HG03064 (cell line): ENCODE measurements around the gene TNIP1.

Experiments used
- ATAC-seq: cut with Tn5 transposase; IDR thresholded peaks from one replicate; pipeline ENCODE4 v1.9.1; 2021; ENCODE audit warnings: low read depth; ENCODE audit not compliant: unreplicated experiment

Gene TNIP1

DNA sequence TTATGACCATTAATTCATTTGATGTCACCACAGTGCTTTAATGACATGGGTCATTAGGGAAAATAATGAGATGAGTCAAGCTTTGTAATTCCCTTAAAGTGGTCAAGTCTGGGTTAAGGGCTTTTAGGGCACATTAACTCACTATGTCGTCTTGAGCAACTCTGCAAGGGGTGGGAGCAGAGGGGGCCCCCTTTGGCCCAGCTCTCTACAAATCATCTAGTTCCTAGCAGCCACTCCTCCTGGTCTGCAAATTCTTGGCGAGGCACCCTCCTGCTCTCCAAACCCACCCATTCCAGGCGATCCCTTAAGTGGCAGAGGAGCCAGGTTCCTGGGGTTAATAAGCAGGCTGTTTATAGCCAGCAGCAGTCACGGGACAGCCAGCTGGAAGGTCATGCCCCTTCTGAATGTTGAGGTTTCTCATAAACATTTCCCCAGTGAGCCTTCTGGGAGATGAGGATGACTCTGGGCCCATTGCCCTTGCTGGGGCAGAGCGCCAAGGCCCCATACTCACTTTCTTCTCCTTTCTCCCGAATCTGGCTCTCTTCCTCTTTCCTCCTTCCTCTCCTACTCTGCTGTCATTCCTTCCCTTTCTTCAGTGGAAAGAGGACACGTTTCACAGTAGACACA, 74.8 kb downstream of the TNIP1 start:
- ATAC-seq = no peak

DNA sequence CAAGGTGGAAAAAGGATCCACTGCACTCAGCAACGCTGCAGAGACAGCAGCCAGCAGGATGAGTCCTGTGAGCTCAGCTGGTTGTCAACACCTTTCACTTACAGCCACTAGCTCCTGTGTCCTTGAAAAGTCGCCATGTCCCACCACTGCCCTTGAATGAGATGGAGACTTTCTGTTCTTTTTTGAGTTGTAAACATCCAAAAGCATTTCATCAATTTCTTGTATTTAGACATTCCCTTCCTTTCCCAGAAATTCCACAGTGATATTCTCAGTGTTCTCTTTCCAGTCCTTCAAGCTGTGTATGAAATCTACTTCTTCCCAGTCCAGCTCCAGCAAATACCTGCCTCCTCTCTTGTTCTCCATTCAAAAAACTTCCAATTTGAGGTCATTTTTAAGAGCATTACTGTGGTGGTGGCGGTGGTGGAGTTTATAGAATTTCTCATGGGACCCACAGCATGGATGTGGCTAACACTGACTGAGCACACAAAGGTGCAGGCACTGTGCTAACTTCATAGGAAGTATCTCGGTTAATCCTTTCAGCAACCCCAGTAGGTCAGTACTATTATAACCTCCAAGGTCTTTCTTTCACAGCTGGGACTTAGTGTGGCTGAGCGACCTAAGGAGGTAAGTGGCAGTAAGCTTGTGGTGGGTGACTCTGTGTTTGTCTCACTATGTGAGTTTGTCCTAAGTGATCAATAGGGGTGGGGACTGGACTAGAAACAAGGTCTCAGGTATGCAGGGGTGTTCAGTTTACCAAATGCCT, 75.5 kb downstream of the TNIP1 start:
- no peak for ATAC-seq

DNA sequence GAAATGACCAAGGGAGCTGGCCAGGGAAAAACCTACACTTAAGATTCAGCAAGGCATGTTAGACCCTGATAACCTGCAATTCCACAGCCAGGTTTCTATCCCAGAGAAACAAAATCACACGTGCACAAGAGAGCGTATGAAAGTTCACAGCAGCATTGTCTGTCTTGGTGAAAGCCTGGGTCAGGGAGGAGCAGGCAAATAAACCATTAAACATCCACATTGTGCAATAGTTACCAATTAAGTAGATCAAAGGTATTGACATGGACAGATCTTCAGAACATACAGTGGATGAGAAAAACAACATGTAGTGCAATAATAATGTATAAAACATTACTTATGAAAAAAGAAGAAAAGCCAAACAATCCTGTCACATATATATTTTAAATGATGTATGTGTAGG, 76.3 kb downstream of the TNIP1 start:
- no peak for ATAC-seq

DNA sequence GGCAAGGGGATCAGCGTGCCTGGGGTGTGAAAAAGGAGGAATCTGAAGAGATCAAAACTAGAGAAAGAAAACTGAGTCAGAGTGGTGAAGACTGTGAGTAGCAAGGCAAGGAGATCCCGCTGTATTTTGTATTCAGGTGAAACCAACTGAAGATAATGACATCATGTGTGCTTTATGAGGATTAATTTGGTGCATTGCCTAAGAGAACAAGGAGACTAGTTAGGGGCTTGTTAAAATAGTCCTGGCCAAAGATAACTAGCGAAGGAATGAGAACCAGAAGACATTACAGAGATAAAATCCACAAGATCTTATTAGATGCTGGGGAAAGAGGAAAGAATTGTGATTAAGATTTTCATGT, 77.4 kb downstream of the TNIP1 start:
- no peak for ATAC-seq

DNA sequence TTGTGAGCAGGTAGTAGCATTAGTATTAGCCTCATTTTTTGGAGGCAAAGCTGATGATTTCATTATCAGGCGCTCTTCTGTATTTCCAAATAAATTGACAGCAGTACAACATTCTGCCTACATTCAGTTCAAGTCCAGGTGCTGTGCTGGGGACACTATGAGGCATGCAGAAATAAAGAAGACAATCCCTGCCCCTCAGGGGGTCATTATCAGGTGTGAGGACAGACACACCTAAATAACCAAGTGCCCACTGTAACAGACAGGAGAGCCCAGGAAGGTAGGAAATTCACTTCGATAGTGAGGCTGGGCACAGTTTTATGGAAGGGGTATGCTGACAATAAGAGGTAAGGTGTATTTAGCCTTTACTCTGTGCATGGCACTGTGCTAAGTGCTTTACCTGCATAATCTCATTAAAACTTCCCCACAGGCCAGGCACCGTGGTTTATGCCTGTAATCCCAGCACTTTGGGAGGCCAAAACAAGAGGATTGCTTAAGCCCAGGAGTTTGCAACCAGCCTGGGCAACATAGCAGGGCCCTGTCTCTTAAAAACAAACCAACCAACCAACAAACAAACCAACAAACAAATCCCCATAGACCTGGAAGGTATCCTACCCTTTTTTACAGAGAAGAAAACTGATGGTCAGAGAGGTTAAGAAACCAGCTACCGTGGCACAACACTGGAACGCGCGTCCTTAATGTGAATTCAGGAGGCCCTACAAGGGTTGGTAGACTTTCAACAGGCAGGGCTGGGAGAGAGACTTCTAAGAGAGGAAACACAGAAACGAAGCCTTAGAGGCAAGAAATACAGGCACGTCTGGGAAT, 77.9 kb downstream of the TNIP1 start:
- ATAC-seq = no peak

DNA sequence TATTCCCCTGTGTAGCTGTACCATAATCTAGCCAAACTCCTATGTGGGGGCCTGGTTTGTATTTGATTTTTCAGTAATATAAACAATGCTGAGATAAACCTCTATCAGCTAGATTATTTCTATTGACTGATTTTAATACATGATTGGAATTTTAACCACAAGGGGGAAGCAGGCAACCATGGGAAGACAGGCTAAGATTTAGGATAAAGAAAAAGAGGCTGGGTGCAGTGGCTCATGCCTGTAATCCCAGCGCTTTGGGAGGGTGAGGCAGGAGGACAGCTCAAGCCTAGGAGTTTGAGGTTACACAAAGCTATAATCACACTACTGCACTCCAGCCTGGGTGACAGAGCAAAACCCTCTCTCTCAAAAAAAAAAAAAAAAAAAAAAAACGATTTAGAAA, 78.6 kb downstream of the TNIP1 start:
- no peak for ATAC-seq

DNA sequence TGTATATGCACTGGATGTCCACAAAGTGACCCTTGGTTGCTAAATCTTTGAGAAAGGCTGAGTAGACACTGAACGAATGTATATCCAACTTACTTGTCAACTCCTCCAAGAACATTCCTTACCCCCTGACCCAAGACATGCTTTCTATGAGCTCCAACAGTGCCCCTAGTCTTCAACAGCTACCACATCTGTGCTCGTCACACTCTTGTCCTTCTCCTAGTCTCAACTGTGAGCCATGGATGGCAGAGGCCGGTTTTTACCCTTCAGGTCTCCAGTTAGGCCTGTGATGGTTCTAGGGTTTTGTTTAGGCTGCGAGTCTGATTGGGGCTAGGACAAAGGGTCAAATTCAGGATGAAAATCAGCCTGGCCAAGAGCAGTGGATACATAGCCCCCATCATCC, 79.4 kb downstream of the TNIP1 start:
- ATAC-seq = no peak

DNA sequence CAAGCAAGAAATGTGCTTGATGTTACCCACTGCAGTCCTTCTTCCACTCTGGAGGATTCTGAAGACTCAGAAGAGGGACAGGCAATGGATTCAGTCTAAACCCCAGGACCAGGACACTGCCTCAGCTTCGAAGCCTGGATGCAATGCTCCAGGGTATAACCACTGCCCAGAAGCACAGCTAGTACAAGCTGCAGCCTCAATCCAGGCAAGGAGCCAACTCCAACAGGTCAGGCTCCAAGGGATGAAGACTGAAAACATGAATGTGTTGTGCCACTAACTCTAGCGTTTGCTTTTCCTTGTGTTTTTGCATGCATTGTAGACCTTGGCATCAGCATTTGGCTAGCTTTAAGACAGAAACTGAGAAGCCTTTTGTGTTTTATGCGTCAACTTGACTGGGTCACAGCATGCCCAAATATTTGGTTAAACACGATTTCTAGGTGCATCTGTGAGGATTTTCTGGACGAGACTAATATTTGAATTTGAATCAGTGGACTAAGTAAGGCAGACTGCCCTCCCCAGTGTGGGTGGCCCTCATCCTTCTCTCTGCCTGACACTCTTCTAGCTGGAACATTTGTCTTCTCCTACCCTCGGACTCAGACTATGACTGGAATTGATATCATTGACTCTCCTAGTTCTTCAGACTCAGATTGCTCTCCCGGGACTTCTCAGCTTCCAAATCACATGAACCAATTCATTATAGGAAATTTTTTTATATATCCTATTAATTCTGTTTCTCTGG, 81.0 kb downstream of the TNIP1 start:
- no peak for ATAC-seq

DNA sequence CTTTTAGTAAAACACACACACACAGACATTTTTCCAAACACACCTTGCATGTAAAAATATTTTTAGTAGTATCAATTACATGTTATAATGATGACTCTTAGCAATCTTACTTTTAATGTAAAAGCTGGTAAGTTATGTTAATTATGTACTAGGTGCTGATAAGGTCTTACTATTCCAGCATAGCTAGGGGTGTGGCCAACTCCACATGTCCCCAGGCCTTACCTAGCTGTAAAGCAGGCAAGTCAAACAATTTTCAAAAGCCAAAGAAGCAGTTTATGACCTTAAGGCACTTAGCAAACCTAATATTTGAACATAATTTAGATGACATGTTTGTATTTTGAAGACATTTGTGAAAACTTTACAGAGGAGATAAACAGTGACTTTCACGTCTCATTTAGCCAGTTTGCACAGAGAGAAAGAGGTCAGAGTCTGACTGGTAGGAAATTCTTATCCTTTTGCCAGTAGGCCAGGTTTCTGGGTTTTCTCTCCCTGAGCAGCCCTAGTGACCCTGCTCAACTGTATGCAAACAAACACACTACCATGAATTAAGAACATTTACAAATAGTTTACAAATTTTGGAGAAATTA, 86.9 kb downstream of the TNIP1 start:
- no peak for ATAC-seq

DNA sequence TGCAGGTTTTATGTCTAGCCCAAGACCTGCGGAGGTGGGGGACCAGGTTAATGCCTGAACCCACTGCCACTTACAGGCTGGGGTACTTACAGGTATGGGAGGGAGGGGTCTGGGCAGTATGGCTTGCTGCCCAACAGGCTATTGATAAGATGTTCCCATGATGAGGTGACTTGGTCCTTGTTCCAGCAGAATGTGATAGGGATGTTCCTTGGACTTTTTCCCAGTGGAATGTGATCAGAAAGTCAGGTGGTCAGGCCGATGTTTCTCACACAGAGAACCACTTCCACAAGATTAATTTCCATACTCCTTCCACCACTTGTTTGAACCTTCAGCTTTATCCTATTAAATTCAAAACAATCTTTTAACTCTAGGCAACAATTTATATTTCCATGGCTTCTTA, 87.4 kb downstream of the TNIP1 start:
- no peak for ATAC-seq

DNA sequence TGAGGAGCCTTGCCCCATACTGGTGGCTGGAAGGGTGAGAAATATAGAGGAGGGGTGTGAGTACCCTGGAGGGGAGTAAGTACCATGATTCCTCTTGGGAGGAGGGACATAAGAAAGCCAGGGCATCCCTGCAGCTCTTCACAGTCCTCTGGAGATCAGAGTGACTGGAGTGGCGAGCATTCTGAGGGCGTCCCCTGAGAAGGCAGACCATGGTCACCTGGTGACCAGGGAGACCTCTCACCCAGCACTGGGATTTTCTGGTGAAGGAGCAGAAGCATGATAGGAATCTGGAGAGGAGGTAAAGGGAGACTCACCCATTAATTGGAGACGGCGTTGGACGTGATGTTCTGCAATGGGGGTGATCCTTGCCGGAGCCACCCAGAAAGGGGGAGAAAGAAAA, 88.1 kb downstream of the TNIP1 start:
- ATAC-seq = no peak

DNA sequence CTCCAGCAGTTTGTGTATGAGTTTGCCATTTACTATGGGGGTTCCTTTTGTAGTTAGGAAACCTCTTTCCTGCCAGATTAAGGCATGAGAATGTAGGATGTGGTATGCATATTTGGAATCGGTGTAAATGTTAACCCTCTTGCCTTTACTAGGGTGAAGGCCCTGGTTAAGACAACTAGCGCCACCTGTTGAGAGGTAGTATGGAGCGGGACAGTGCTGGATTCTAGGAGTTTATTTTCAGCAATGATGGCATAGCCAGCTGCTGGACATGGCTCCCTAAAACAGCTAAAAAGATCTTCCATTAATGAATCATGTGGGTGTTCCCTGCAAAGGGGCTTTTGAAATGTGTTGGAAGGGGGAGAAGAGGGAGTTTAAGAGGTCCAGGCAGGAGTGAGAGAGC, 91.1 kb downstream of the TNIP1 start:
- no peak for ATAC-seq

DNA sequence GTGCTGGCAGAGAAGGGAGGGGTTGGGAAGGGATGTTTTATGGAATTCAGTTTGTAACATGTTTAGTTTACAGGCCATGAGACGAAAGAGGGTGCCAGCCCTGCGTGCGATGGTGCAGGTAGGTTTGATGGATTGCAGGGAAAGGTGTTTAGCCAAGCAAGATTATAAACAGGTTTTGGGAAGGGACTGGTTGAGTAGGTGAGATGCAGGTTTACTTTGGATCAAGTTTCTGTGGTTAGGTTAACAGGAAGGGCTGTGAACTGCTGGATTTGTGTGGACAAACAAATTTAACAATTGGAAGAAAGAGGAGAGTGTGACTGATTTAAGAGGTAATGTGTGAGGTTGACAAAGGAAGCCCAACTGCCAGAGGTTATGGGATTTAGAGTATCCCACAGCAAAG, 93.1 kb downstream of the TNIP1 start:
- no peak for ATAC-seq
